Esophagus muscularis mucosa (tissue), 3 donors: ENCODE measurements around the gene LRRC63.

ENCODE experiments used
- POLR2A ChIP-seq: fragments of 450-650 bp; IDR thresholded peaks from one replicate; pipeline ENCODE4 v1.6.1; 2017; ENCODE audit warnings: antibody characterized with exemption, moderate library complexity, mild to moderate bottlenecking, low read depth
- POLR2AphosphoS5 ChIP-seq, 2 donors: sonication (generic); formaldehyde crosslinking; IDR thresholded peaks; one replicate each; pipeline ENCODE4 v1.6.1; 2017; ENCODE audit warnings: antibody characterized with exemption in 2 of 2
- TF ChIP-seq, protein P1 (sequence below), 3 experiments: fragments of 200-600 bp in 2 of 3; fragments of 450-650 bp in 1 of 3; sonication (generic) in 2 of 3; IDR thresholded peaks; one replicate each; pipeline ENCODE4 v1.5.1; 2017 to 2019; ENCODE audit warnings: antibody characterized with exemption in 3 of 3, mild to moderate bottlenecking in 2 of 3, moderate library complexity in 1 of 3

DNA sequence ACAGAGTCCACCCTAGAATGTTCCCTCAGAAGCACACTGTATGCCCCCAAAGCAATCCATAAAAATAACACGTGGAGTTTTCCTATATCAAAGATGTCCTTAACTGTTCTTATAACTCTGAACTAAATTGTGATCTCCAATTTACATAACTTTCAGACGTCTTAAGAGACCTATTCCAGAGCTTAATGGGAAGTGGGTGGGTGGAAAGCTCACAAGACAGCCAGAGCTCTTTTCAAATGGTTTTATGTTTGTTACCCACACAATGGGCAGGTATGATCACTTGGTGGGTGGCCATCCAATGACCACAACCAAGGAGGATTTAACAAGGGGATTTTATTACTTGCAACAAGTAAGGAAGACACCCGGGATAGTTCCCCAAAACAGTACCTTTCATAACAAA is 81.7 kb downstream of the LRRC63 start:
- TF ChIP-seq POLR2A (no peak), POLR2AphosphoS5 (IDR thresholded peaks at IDR 0.05) (no peak)
- TF ChIP-seq, protein P1, sequence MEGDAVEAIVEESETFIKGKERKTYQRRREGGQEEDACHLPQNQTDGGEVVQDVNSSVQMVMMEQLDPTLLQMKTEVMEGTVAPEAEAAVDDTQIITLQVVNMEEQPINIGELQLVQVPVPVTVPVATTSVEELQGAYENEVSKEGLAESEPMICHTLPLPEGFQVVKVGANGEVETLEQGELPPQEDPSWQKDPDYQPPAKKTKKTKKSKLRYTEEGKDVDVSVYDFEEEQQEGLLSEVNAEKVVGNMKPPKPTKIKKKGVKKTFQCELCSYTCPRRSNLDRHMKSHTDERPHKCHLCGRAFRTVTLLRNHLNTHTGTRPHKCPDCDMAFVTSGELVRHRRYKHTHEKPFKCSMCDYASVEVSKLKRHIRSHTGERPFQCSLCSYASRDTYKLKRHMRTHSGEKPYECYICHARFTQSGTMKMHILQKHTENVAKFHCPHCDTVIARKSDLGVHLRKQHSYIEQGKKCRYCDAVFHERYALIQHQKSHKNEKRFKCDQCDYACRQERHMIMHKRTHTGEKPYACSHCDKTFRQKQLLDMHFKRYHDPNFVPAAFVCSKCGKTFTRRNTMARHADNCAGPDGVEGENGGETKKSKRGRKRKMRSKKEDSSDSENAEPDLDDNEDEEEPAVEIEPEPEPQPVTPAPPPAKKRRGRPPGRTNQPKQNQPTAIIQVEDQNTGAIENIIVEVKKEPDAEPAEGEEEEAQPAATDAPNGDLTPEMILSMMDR (IDR thresholded peaks at IDR 0.05) = no peak
